MM.1S (cell line): ENCODE data around the gene IL1A.
A peak's percentile ranks its signal among the peaks of the same experiment; 100 is the strongest.

ENCODE experiments used
- DNase-seq: peaks from one replicate; pipeline ENCODE4 v3.0.0-alpha.2; 2015
- H2AFZ ChIP-seq: fragments of 300-600 bp; sonication (generic); 2 replicates; pipeline ENCODE4 v1.6.0; 2016; ENCODE audit warnings: antibody characterized with exemption, low read length
- H3F3A ChIP-seq: fragments of 300-600 bp; sonication (generic); 2 replicates; pipeline ENCODE4 v1.6.1; 2016; ENCODE audit warnings: mild to moderate bottlenecking, antibody characterized with exemption, low read length, moderate library complexity, mixed read lengths; ENCODE audit not compliant: insufficient read depth
- H3K27ac ChIP-seq: fragments of 300-600 bp; sonication (generic); 2 replicates; pipeline ENCODE4 v1.5.1; 2016; ENCODE audit warnings: mild to moderate bottlenecking, low read length
- H3K27me3 ChIP-seq: fragments of 300-600 bp; sonication (generic); replicated peaks from 2 replicates; pipeline ENCODE4 v1.6.0; 2016; ENCODE audit warnings: low read length; ENCODE audit not compliant: insufficient read depth
- H3K36me3 ChIP-seq: fragments of 300-600 bp; sonication (generic); replicated peaks from 2 replicates; pipeline ENCODE4 v1.6.1; 2016; ENCODE audit warnings: mild to moderate bottlenecking, low read length, mixed read lengths; ENCODE audit not compliant: insufficient read depth
- H3K4me1 ChIP-seq: fragments of 300-600 bp; sonication (generic); 2 replicates; pipeline ENCODE4 v1.6.1; 2016; ENCODE audit warnings: low read length, mixed read lengths
- H3K4me2 ChIP-seq: fragments of 300-600 bp; sonication (generic); 2 replicates; pipeline ENCODE4 v1.6.0; 2016; ENCODE audit warnings: low read depth, low read length
- H3K4me3 ChIP-seq: fragments of 300-600 bp; sonication (generic); 2 replicates; pipeline ENCODE4 v1.5.1; 2016; ENCODE audit warnings: low read length, mixed read lengths
- H3K79me2 ChIP-seq: fragments of 300-600 bp; sonication (generic); 2 replicates; pipeline ENCODE4 v1.6.1; 2016; ENCODE audit warnings: mixed run types, low read length, mixed read lengths
- H3K9ac ChIP-seq: fragments of 300-600 bp; sonication (generic); 2 replicates; pipeline ENCODE4 v1.6.1; 2016; ENCODE audit warnings: low read length, mixed read lengths
- H3K9me2 ChIP-seq: fragments of 300-600 bp; sonication (generic); replicated peaks from 2 replicates; pipeline ENCODE4 v1.6.1; 2016; ENCODE audit warnings: mild to moderate bottlenecking, low read length, mixed read lengths; ENCODE audit not compliant: insufficient read depth
- H3K9me3 ChIP-seq: fragments of 300-600 bp; sonication (generic); replicated peaks from 2 replicates; pipeline ENCODE4 v1.6.1; 2016; ENCODE audit warnings: mild to moderate bottlenecking, low read length, mixed read lengths; ENCODE audit not compliant: insufficient read depth
- H4K20me1 ChIP-seq: fragments of 300-600 bp; sonication (generic); 2 replicates; pipeline ENCODE4 v1.6.1; 2016; ENCODE audit warnings: mild to moderate bottlenecking, low read length, moderate library complexity, mixed read lengths; ENCODE audit not compliant: insufficient read depth
- EZH2 ChIP-seq: fragments of 300-600 bp; sonication (generic); optimal IDR thresholded peaks from 2 replicates; pipeline ENCODE3; 2017; ENCODE audit warnings: low read depth, mild to moderate bottlenecking, antibody characterized with exemption, low read length, mixed read lengths
- EZH2phosphoT487 ChIP-seq: fragments of 300-600 bp; sonication (generic); IDR thresholded peaks from 2 replicates; pipeline ENCODE4 v1.6.1; 2018; ENCODE audit warnings: antibody characterized with exemption, low read length
- TF ChIP-seq, protein P1 (sequence below): fragments of 300-600 bp; sonication (generic); IDR thresholded peaks from 2 replicates; pipeline ENCODE4 v1.5.1; 2016; ENCODE audit warnings: antibody characterized with exemption, low read length, mixed read lengths

The IL1A gene

DNA sequence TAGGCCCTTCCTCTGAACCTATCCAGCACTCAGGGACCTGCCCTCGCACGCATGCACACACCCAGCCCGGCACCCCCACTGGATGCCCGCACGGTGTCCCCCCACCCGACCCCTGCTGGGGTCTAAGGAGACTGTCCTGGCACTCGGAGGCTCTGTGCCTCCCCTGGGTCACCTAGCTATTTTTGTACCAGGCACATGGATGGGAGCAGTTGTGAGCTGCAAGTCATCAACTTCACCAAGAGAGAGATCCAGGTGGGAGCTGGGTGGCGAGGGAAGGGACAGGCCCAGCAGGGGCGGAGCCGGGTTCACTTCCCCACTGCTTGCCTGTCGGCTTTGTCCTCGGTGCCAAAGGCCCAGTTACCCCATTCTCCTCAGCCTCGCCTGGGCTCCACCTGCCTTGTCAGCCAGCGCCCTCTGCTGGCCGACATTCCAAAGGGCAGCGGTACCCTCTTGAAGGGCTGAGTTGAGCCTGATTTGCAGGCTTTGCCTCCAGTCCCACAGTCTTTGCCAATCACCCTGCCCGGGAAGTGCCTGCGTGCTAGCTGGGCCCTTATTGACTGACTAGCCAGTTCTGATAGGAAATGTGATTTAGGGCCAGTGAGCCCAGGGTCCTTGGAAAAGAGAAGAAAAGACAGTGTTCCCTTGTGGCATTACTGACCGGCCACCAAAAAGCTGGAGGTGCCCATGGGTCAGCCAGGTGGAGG is 57.7 kb downstream of the IL1A start:
- Histone ChIP-seq H3K4me2 (peak overlapping the region; percentile 12; the same call in 1 of the 2 replicates), H3K27me3 (peaks cover 6% of the 10 kb centered on the region; the same call in 1 of the 2 replicates), H3K36me3 (no peaks in the 10 kb centered on the region), H3K27ac (no peak overlapping the region), H2AFZ (peak overlapping the region; percentile 20; the same call in 1 of the 2 replicates), H3K9me2 (no peaks in the 10 kb centered on the region), H3K9me3 (no peaks in the 10 kb centered on the region), H3K9ac (no peak overlapping the region), H3K4me3 (no peak overlapping the region), H4K20me1 (no peaks in the 10 kb centered on the region), H3K79me2 (no peaks in the 10 kb centered on the region), H3F3A (no peaks in the 10 kb centered on the region), H3K4me1 (no peaks in the 10 kb centered on the region)
- no peak for TF ChIP-seq EZH2
- TF ChIP-seq, protein P1, sequence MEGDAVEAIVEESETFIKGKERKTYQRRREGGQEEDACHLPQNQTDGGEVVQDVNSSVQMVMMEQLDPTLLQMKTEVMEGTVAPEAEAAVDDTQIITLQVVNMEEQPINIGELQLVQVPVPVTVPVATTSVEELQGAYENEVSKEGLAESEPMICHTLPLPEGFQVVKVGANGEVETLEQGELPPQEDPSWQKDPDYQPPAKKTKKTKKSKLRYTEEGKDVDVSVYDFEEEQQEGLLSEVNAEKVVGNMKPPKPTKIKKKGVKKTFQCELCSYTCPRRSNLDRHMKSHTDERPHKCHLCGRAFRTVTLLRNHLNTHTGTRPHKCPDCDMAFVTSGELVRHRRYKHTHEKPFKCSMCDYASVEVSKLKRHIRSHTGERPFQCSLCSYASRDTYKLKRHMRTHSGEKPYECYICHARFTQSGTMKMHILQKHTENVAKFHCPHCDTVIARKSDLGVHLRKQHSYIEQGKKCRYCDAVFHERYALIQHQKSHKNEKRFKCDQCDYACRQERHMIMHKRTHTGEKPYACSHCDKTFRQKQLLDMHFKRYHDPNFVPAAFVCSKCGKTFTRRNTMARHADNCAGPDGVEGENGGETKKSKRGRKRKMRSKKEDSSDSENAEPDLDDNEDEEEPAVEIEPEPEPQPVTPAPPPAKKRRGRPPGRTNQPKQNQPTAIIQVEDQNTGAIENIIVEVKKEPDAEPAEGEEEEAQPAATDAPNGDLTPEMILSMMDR = peak; percentile 98
- peak; percentile 83 for DNase-seq

DNA sequence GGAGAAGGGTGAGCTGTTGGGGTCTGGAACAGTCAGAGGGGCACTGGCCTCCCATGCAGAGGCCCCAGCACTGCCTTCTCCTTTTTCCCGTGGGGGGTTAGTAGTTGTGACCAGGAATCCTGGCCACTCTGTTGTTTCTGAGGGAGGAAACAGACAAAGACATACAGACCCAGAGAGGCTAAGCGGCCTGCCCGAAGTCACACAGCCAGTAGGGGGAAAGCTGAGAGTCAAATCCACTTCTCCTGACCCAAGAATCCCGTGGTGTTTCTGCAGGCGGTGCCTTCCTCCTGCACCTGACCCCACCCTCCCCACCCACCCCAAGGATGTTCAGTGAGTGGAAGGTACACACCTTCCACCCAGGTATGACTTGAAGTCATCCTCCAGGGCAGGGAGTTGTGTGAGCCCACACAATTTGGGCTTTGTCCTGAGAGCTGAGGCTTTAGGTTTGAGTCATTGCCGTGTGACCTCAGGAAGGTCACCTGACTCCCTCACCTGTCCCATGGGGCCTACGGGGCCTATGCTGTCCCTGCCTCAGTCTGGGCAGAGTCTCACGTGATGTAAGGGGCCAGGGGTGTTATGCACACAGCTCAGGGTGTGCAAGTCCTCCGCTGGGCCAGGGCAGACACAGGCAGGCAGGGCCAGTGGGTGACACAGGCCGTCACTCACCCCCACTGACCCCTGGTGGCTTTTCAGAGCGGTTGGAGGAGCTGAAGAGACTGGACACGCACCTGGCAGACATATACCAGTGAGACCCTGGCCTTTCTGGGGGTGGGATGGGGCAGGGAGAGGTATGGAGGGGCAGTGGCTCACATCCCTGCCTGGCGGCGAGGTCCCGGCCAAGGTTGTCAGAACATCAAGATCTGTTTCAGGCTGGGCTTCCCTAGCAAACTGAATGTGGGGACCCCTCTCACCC is 58.5 kb downstream of the IL1A start:
- Histone ChIP-seq H3K36me3 (no peaks in the 10 kb centered on the region), H3K4me1 (no peaks in the 10 kb centered on the region), H3K79me2 (no peaks in the 10 kb centered on the region), H3K4me3 (no peak overlapping the region), H3K27me3 (peaks cover 6% of the 10 kb centered on the region; the same call in 1 of the 2 replicates), H3K9ac (no peak overlapping the region), H2AFZ (no peak overlapping the region), H4K20me1 (no peaks in the 10 kb centered on the region), H3K9me3 (no peaks in the 10 kb centered on the region), H3F3A (no peaks in the 10 kb centered on the region), H3K4me2 (no peak overlapping the region), H3K9me2 (no peaks in the 10 kb centered on the region), H3K27ac (no peak overlapping the region)
- DNase-seq = no peak
- TF ChIP-seq EZH2phosphoT487 = no peak
- TF ChIP-seq, protein P1 = no peak
- no peak for TF ChIP-seq EZH2

DNA sequence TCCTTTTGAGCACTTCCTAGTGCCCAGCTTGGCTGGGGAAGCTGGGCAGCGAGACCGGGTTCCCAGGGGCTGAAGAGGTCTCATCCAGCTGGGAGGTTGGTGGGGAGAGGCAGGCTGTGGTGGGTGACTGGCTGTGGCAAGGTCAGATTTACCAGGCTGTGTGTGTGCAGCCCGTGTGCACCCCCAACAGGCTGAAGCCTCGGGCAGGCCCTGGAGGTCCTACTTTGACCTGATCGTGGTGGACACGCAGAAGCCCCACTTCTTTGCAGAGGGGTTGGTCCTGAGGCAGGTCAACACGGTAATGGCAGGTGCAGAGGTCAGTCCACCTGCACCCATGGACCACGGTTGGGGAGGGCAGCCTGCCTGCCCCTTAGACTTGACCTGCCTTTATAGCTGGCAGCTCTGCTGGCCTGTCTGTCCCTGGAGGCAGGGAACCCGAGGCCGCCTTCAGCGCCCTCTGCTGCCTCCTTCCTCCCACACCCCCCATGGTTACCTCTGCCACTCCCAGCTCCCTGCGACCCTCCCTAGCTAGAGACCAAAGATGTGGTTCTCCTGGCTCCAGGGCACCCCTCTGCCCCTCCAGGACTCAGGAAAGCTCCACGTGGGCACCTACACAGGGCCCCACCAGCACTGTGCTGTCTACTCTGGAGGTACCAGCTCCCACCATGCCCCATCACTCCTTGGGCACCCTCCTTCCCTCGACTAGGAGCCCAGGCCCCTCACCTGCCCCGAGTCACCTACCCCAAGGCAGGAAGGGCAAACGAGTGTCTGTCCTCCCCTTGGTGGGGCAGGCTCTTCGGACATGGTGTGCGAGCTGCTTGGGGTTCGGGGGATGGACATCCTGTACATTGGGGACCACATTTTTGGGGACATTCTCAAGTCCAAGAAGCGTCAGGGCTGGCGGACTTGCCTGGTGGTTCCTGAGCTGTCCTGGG is 59.4 kb downstream of the IL1A start:
- Histone ChIP-seq H3K27me3 (peaks cover 6% of the 10 kb centered on the region; the same call in 1 of the 2 replicates), H3K4me2 (no peak overlapping the region), H3K4me1 (no peaks in the 10 kb centered on the region), H3K36me3 (no peaks in the 10 kb centered on the region), H3K79me2 (no peaks in the 10 kb centered on the region), H3K9me3 (no peaks in the 10 kb centered on the region), H4K20me1 (no peaks in the 10 kb centered on the region), H3K9ac (no peak overlapping the region), H3K9me2 (no peaks in the 10 kb centered on the region), H3F3A (no peaks in the 10 kb centered on the region), H3K4me3 (no peak overlapping the region), H3K27ac (no peak overlapping the region), H2AFZ (no peak overlapping the region)
- TF ChIP-seq, protein P1 = peak; percentile 5; the same call in 1 of the 2 replicates
- TF ChIP-seq EZH2phosphoT487 = no peak
- no peak for DNase-seq
